Measurements from ENCODE around the gene G6PC2.

DNA sequence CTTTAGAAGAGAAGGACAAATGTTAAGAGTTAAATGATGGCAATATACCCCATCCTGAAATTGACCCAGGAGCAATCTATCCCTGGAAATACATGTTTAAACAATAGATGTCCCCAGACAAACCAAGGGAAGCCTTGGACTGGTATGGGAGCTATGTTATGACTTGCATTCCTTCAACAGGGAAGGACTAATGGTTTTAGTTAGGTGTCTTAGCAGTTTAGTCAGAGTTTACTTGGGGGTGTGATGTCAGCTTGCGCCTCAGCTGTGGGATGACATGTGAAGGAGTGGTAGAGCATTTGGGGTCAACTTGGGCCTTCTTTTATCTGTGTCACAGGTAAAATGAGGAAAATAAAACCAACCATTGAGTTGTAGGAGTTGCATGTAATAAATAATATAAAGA, 47.6 kb upstream of the G6PC2 start:
- TF ChIP-seq, protein P1, sequence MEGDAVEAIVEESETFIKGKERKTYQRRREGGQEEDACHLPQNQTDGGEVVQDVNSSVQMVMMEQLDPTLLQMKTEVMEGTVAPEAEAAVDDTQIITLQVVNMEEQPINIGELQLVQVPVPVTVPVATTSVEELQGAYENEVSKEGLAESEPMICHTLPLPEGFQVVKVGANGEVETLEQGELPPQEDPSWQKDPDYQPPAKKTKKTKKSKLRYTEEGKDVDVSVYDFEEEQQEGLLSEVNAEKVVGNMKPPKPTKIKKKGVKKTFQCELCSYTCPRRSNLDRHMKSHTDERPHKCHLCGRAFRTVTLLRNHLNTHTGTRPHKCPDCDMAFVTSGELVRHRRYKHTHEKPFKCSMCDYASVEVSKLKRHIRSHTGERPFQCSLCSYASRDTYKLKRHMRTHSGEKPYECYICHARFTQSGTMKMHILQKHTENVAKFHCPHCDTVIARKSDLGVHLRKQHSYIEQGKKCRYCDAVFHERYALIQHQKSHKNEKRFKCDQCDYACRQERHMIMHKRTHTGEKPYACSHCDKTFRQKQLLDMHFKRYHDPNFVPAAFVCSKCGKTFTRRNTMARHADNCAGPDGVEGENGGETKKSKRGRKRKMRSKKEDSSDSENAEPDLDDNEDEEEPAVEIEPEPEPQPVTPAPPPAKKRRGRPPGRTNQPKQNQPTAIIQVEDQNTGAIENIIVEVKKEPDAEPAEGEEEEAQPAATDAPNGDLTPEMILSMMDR (IDR thresholded peaks at IDR 0.05; ENCODE audit: low read depth, low read length, missing input control): no peak
- TF ChIP-seq, protein P2, sequence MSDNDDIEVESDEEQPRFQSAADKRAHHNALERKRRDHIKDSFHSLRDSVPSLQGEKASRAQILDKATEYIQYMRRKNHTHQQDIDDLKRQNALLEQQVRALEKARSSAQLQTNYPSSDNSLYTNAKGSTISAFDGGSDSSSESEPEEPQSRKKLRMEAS (IDR thresholded peaks at IDR 0.05): no peak
- TF ChIP-seq SP1 (IDR thresholded peaks at IDR 0.05) (no peak), RAD21 (IDR thresholded peaks at IDR 0.05) (no peak), TAF1 (conservative IDR thresholded peaks at IDR 0.05) (no peak), FOXA1 (IDR thresholded peaks at IDR 0.05) (no peak), EGR1 (IDR thresholded peaks at IDR 0.05; ENCODE audit: low read depth in 2 of 2) (no peak), YY1 (IDR thresholded peaks at IDR 0.05) (no peak), JUND (IDR thresholded peaks at IDR 0.05) (no peak), FOXA2 (IDR thresholded peaks at IDR 0.05) (no peak), RXRA (IDR thresholded peaks at IDR 0.05) (no peak), HNF4A (conservative IDR thresholded peaks at IDR 0.05) (no peak), GABPA (IDR thresholded peaks at IDR 0.05 in 1 of 2, conservative IDR thresholded peaks at IDR 0.05 in 1 of 2) (no peak)
- TF ChIP-seq, protein P3, sequence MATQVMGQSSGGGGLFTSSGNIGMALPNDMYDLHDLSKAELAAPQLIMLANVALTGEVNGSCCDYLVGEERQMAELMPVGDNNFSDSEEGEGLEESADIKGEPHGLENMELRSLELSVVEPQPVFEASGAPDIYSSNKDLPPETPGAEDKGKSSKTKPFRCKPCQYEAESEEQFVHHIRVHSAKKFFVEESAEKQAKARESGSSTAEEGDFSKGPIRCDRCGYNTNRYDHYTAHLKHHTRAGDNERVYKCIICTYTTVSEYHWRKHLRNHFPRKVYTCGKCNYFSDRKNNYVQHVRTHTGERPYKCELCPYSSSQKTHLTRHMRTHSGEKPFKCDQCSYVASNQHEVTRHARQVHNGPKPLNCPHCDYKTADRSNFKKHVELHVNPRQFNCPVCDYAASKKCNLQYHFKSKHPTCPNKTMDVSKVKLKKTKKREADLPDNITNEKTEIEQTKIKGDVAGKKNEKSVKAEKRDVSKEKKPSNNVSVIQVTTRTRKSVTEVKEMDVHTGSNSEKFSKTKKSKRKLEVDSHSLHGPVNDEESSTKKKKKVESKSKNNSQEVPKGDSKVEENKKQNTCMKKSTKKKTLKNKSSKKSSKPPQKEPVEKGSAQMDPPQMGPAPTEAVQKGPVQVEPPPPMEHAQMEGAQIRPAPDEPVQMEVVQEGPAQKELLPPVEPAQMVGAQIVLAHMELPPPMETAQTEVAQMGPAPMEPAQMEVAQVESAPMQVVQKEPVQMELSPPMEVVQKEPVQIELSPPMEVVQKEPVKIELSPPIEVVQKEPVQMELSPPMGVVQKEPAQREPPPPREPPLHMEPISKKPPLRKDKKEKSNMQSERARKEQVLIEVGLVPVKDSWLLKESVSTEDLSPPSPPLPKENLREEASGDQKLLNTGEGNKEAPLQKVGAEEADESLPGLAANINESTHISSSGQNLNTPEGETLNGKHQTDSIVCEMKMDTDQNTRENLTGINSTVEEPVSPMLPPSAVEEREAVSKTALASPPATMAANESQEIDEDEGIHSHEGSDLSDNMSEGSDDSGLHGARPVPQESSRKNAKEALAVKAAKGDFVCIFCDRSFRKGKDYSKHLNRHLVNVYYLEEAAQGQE (IDR thresholded peaks at IDR 0.05): no peak

Measured in liver (tissue), 3 donors.